Amygdala (tissue), 56 donors: ENCODE measurements around the gene ARHGAP26.

Source experiments
- DNase-seq, 56 donors: peaks; one replicate each; lab custom pipeline; 2025; lab: John Stamatoyannopoulos, UW

ARHGAP26 gene

GRCh38 chr5:143217065-143217803, 447.1 kb downstream of the ARHGAP26 start:
- no peak for DNase-seq

GRCh38 chr5:143217804-143218160, 447.6 kb downstream of the ARHGAP26 start:
- DNase-seq, result no peak

GRCh38 chr5:143218517-143219170, 448.5 kb downstream of the ARHGAP26 start:
- no peak for DNase-seq

- no peak for DNase-seq
Measured at GRCh38 chr5:143219696-143220095, 449.5 kb downstream of the ARHGAP26 start.

- DNase-seq, result no peak
Measured at GRCh38 chr5:143220748-143221251, 450.6 kb downstream of the ARHGAP26 start.

- DNase-seq, result peak in 19 of 56 donors; percentile 6 to 71 (median 25)
Measured at GRCh38 chr5:143222287-143223231, 452.4 kb downstream of the ARHGAP26 start.

- no peak for DNase-seq
Measured at GRCh38 chr5:143224672-143225071, 454.5 kb downstream of the ARHGAP26 start.

- no peak for DNase-seq
Measured at GRCh38 chr5:143225511-143225910, 455.3 kb downstream of the ARHGAP26 start.

GRCh38 chr5:143226361-143226760, 456.2 kb downstream of the ARHGAP26 start:
- DNase-seq, result no peak

- DNase-seq, result no peak
Measured at GRCh38 chr5:143226872-143227271, 456.7 kb downstream of the ARHGAP26 start.

GRCh38 chr5:143227301-143227700, 457.1 kb downstream of the ARHGAP26 start:
- no peak for DNase-seq

GRCh38 chr5:143228597-143229293, 458.6 kb downstream of the ARHGAP26 start:
- no peak for DNase-seq

- DNase-seq, result no peak
Measured at GRCh38 chr5:143229426-143229895, 459.3 kb downstream of the ARHGAP26 start.

- DNase-seq, result peak in 20 of 56 donors; percentile 4 to 49 (median 24)
Measured at GRCh38 chr5:143229896-143230675, 459.9 kb downstream of the ARHGAP26 start.

- DNase-seq, result no peak
Measured at GRCh38 chr5:143230676-143230996, 460.5 kb downstream of the ARHGAP26 start.

- DNase-seq, result no peak
Measured at GRCh38 chr5:143231416-143231815, 461.2 kb downstream of the ARHGAP26 start.

- DNase-seq, result no peak
Measured at GRCh38 chr5:143231973-143232812, 462.0 kb downstream of the ARHGAP26 start.

GRCh38 chr5:143233031-143233430, 462.9 kb downstream of the ARHGAP26 start:
- no peak for DNase-seq
